HG03159 (cell line): ENCODE measurements around the gene JPT1.

Experiments used
- ATAC-seq: cut with Tn5 transposase; IDR thresholded peaks from one replicate; pipeline ENCODE4 v1.9.1; 2021; ENCODE audit warnings: mild to moderate bottlenecking, moderate library complexity; ENCODE audit not compliant: unreplicated experiment

The JPT1 gene

GRCh38 chr17:75108193-75108592 lies 46.1 kb downstream of the JPT1 start:
- no peak for ATAC-seq

- ATAC-seq, result no peak
Measured at GRCh38 chr17:75105126-75106080, 48.9 kb downstream of the JPT1 start.

- ATAC-seq, result no peak
Measured at GRCh38 chr17:75103601-75104554, 50.4 kb downstream of the JPT1 start.

GRCh38 chr17:75102385-75102821 lies 51.9 kb downstream of the JPT1 start:
- ATAC-seq, result no peak

- ATAC-seq, result no peak
Measured at GRCh38 chr17:75099881-75100595, 54.3 kb downstream of the JPT1 start.

- ATAC-seq, result no peak
Measured at GRCh38 chr17:75098861-75099260, 55.5 kb downstream of the JPT1 start.

- ATAC-seq, result no peak
Measured at GRCh38 chr17:75097865-75098264, 56.4 kb downstream of the JPT1 start.

- ATAC-seq, result no peak
Measured at GRCh38 chr17:75096082-75096625, 58.2 kb downstream of the JPT1 start.

- ATAC-seq, result no peak
Measured at GRCh38 chr17:75094871-75095399, 59.4 kb downstream of the JPT1 start.

GRCh38 chr17:75093548-75094158 lies 60.7 kb downstream of the JPT1 start:
- ATAC-seq, result no peak

- no peak for ATAC-seq
Measured at GRCh38 chr17:75091855-75092327, 62.4 kb downstream of the JPT1 start.

- ATAC-seq, result no peak
Measured at GRCh38 chr17:75090871-75091854, 63.1 kb downstream of the JPT1 start.

GRCh38 chr17:75088465-75089417 lies 65.6 kb downstream of the JPT1 start:
- ATAC-seq, result no peak

- no peak for ATAC-seq
Measured at GRCh38 chr17:75087558-75088453, 66.5 kb downstream of the JPT1 start, which contains the start of gene SLC16A5. TSS of gene SLC16A5 (plus strand) at chr17:75087954. CDS start at chr17:75093637, 5,683 bp downstream.

GRCh38 chr17:75087182-75087557 lies 67.1 kb downstream of the JPT1 start:
- ATAC-seq, result no peak

GRCh38 chr17:75086496-75087181 lies 67.7 kb downstream of the JPT1 start:
- ATAC-seq, result no peak
